NCI-H1048 (cell line): ENCODE measurements around the gene AKAP6.

ENCODE experiments used
- DNase-seq: peaks from one replicate; lab custom pipeline; 2025; lab: John Stamatoyannopoulos, UW

The AKAP6 gene

DNA sequence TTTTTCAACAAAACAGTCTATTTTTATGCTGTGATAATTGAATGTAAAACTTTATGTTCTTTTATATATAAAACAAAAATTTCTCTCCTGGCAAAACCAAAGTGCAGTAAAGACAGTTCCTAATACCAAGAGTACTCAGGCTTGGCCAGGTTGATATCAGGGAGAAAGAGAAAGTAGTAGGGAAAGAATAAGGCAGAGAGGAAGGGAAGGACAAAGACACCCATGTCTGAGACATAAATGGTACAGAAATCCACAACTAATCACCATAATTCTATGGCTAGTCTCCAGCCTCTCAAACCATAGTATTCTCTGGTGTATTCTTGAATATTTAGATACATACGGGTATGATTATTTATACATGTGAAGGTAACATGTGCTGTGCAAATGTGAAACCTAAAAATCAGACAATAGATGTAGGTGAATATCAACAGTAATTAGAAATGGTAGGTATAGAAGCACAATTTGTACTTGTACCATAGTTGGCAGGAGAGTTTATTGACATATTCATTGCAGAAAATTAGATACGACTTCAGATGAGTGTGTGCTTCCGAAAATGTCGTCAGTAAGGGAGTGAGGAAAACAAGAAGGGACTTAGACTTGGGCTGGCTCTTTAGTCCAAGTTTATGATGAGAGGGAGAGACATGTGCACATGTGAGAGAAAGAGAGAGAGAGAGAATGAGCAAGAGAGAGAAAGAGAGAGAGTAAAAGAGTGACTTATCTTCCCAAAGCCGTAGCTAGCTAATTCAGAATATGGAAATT, 378.8 kb downstream of the AKAP6 start:
- no peak for DNase-seq

DNA sequence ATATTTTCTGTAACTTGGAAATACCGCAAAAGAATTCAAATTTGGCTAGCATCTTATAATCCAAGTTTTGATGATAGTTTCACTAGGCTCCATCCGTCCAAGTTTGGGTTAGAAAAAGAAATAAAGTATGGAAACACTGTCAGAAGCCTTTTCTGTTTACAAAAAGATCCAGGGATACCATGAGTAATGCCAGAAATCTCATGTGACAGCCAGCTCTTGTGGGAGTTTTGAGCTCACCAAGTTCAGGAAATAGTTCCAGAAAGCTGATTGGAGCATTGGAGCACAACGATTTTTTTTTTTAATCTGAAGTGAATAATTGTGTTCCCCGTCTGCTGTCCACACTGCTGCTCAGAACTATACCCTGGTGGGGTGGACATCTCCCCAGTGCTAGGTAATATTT, 379.9 kb downstream of the AKAP6 start:
- no peak for DNase-seq

DNA sequence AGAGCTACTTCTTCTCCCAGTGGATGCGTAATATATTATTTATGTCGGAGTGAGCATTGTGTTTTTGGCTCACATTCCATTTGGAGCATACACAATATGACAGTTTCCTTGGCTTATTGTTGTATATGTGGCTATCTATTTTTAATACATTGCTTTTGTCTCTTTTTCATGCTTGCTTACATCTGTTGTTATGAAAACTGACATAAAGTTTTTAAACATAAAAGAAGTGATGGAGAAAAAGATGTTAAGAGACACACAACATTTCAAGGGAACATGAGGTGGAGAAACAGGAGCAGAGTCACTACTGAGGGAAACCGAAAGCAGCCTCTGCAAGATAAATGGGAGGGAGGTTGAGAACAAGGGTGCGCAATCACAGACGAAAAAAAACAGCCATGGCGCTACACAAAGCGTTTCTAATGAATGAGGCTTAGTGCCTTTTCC, 381.2 kb downstream of the AKAP6 start:
- DNase-seq, result no peak

DNA sequence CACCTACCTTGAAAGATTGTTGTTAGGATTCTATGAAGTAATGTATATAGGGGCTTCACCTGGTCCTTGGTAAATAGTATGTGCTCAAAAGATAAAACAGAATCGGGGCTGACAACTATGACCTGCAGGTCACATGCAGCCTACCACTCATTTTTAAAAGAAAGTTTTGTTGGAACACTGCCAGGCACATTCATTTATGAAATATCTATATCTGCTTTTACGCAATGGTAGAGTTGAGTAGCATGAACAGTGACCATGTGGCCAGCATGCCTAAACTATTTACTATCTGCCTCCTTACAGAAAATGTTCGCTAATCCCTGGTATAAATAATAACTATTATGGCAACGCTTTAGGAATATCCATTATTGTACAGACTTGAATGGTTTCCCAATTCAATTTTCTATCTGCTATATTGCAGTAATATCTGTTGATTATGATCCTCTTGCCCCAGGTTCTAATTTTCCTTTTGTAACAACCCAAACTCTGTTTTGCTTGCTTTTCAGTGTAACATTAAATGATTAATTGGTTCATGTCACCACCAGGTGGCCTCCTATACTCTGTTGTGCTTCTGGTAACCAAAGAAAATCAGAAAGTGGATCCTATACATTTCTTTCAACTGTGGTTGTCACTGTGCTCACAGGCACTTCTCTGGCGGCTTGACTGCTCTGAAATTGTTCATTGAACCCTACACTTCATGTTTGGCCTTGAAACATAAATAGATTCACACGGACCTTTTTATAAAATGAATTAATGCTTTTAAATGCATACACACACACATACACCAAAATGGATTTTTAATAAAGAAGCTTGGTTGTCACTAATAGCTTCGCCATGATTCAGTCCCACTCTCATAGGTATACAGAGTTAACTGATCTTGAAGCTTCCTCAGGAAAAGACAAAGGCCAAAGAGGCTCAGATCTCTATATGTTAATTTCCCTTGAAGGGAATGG, 381.9 kb downstream of the AKAP6 start:
- DNase-seq, result no peak

DNA sequence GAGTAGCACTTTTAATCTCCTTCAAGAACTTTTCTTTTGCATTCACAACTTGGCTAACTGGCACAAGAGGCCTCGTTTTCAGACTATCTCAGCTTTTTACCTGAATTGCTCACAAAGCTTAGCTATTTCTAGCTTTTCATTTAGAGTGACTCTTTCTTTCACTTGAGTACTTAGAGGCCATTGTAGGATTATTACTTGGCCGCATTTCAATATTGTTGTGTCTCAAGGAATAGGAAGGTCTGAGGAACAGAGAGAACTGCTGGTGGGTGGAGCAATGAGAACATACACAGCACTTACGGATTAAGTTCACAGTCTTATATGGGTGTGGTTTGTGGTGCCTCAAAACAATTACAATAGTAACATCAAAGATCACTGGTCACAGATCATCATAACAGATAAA, 384.8 kb downstream of the AKAP6 start:
- no peak for DNase-seq

DNA sequence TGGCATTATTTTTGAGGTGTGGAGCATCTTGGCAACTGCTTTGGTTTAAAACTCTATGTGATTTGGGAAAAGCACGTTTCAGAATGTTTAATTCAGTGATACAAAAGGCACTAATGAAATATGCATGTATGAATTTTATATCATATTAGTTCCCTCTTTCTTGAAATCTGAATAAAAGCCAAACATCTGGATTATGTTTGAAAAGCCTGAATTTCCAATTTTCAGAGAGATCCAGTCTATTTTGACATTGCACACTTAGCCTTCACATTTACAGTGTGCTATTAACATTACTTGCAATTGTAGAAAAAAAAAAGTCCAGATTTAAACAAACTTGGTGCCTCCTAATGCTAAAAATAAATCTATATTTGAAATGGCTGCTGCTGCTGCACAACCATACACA, 390.5 kb downstream of the AKAP6 start:
- DNase-seq, result no peak

DNA sequence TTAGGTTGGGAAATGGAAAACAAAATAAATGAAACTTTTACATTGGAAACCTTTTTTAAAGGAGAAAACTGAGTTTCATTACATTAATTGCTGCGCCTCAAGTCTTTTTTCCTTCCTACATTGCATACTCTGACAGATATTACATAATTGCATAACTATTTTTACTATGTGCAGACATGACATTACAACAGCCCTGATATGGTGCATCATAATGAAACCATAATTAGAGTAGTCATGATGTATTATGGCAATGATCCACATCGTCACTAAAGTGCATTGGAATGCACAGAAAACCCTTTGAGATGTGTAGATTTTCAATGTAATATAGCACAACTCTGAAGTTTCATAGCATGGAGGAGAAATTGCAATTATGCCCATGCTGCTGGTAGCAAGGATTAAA, 391.8 kb downstream of the AKAP6 start:
- no peak for DNase-seq

DNA sequence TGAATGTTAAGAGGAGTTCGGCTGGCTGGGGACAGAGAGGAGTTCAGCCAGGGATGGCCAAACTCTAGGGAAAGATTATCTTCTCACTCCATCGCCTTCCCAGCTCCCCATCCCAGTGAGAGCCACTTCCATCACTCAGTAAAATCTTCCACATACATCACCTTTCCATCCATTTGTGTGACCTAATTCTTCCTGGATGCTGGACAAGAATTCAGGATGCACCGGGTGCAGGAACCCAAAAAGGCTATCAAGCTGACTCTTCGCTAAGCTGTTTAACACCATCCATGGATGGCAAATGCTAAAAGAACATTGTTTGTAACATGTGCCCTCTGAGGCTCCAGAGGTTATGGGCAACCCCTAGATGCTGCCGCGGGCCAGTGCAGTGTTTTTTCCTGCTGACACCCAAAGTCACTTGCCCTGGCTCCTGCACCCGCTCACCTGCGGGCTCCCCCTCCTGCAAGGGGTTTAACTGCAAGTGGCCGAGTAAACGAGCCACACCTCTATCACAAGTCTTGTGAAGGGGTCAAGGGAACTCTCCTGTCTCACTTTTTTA, 393.6 kb downstream of the AKAP6 start:
- DNase-seq, result no peak

DNA sequence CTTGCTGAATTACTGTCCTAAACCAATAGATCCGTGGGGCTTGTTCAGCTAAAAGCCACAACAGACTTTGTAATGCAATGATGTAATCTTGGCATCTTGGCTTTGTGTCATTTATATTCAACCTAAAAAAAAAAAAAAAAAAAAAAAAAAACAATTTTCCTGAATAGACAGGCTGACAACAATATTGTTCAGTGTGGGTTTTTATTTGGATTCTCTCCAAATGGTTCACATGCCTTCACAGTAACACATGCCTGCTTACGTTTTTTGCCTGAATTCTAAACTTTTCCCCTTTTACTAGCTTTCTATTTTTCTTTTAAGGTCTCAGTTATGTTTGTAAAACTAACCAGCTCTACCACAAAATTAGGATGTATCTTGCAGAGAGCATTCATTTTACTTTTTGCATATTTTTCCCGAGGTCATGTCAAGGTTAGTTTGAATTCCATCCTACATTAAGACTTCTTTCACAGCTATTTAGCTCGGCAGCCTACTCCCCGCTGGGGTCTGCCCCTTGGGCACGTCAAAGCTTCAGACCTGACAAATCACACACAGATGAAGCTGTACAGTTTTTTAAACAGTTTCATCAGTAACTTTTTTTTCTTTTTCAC, 395.9 kb downstream of the AKAP6 start:
- no peak for DNase-seq

DNA sequence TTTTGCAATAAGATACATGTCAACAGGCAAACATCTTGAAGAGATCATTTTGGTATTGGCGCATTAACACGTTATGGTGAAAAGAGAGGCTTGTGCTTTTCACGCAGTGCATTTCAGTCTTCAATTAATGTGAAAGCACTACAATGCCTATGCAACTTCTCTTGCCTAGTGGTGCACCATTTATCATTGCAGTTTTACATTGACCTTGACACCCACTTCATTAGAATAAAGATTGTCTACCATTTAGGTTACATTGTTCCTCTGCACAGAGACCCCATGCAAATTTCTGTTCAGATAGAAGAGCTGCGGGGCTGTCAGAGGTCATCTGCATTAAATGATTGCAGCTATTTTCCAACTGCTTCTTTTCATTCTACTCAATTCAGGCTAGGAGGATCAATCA, 397.4 kb downstream of the AKAP6 start:
- DNase-seq, result no peak

DNA sequence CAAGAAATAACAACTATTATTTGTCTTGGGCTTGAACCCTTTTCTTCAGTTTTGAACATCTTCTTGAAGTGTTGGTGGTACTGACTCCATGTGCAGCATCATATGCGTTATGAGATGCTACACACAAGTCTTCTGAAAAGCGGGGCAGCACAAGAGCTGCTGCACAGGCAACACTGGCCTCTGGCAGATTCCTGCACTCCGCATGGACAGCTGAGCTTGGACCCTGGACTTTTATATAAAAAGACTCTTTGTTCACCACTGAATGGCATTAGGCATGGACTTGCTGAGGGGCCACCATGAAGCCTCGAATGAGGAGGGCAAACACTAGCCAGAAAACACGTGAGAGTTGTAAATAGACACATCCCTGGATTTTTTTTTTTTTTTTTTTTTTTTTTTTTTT, 398.7 kb downstream of the AKAP6 start:
- no peak for DNase-seq

DNA sequence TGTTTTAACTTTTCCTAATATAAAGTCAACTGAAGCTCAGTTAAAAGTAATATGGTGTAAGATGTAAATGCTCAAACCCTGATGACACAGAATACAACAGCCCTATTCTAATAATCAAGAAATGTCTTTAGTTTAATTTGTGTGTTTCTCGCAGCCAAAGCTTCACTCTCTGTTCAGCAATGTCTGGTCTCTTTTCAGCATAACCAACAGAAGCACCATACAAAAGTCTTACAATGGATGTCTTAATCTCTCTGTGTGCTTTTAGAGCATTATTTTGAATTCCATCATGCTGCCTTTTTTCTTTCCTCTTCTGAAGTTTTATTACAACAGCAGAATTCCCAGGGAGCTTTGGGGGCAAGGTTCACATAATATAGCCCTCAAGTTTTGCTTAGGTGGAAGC, 399.4 kb downstream of the AKAP6 start:
- DNase-seq, result no peak

DNA sequence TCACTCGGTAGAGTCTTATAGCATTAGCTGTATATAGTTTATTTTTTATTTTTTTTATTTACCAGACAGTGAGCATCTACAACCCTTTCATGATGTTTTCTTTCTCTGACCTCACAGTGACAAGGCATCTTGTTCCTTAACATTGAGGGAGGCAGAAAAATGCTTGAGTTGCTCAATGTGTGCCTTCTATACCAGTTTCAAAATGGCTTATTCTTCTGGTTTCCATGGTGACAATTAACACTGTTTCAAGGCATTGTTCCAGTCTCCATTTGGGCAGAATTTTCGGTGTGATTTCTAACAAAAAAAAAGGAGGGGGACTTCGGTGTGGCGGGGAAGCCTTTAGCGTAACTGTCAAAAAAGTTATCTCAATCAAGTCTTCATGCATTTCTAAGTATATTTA, 399.9 kb downstream of the AKAP6 start:
- DNase-seq, result no peak

DNA sequence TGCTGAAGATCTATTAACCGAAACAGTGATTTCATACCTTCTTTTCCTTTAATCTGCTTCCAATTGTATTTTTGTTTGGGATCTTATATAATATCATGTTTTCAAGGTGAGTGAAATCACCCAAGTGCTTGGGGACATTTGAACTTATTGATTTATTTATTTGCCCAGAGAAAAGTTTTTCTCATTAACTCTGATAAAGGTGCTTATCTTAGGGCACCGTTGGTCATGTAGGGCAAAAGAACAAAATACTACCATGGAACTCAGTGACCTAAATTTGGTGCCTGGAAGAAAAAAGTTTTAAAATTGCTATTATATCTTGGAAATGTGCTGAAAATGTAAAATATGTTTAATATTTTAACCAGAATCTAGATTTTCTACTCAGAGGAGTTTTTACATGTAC, 402.2 kb downstream of the AKAP6 start:
- no peak for DNase-seq

DNA sequence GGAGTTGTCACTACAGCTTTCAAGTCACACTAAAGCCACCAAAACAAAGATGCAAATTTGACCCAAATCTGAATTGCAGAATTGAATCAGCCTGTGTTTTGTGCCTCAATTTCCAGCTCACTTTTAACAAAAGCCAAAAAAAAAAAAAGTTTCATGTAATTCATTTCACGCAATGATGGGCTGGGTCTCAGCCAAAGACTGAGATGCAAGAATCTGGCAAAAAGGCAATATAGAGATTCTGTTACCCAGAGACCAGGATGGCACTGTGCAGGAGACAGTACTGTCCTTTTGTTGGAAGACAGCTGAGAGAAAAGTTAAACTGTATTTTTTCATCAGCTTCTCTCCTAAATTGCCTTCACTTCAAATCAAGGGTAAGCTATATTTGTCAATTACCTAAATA, 403.9 kb downstream of the AKAP6 start:
- no peak for DNase-seq

DNA sequence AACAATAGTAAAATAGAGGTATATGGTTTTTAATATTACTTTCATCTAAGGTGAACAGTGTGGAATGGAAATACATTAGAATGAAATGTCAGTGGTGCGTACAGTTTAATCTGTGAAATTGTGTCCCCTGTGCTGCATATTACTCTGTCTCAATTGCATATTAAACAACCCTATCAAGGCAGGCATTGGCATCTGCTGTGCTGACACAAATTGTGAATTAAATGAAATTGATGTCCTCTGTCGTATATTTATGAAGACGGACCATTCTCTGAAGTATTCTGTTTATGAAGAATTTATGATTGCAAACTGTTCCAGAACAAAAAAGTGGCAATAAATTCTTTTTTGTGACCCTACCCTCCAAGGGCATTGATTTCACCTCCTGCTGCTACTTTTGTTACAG, 405.2 kb downstream of the AKAP6 start:
- no peak for DNase-seq

DNA sequence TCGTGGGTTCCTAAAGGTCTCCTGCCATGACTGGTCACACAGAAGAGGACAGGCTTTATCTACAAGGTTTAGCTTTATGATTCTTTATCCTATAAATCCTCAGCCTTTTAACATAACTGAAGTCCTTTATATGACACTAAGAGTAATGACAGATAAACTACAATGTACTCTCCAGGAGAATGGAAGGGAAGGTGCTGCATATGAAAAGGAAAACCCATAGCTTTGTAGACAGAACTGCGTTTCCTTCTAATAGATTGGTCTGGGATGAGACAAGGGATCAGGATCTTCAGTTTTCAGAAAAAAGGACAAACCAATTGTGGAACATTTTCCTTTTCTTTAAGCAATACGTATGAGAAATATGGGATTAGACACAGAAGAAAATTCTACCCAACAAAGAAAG, 408.5 kb downstream of the AKAP6 start:
- no peak for DNase-seq

DNA sequence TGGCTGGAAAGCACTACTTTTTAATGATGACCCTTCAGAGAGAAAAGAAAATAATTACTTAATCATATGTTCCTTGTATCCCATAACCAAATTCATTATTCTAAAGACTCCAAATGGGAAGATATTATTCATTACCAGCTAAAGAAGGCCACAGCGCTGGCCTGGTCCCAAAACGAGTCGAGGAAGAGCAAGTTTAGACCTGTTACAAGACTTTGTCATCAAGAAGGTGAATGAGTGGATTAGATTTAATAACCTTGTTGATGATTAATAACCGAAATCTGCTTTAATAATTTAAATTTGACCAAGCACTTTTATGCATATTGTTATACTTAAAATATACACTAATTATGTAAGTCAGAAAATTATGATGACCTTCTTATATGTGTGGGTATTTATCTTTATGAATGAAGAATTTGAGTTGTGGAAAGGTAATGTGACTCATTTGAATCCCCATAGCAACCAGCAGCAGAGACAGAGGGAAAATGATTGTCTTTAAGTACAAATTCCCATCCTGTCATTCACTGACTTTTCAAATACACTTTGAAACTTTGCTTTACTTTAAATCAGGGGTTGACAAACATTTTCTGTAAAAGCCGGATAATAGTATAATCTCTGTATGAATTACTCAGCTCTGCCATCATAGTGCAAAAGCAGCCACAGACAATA, 409.2 kb downstream of the AKAP6 start:
- no peak for DNase-seq

DNA sequence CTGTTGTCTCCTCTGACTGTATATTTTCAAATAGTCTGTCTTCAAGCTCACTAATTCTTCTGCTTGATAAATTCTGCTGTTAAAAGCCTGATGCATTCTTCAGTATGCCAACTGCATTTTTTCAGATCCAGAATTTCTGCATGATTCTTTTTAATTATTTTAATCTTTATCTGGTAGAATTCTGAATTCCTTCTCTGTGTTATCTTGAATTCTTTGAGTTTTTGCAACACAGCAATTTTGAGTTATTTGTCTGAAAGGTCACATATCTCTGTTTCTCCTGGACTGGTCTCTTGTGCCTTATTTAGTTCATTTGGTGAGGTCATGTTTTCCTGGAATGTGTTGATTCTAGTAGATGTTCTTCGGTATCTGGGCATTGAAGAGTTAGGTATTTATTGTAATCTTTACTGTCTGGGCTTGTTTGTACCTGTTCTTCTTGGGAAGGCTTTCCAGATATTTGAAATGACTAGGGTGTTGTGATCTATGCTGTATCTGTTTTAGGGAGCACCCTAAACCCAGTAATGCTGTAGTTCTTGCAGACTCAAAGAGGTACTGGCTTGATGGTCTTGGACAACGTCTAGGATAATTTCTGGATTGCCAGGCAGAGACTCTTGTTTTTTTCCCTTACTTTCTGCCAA, 415.8 kb downstream of the AKAP6 start:
- DNase-seq, result no peak

DNA sequence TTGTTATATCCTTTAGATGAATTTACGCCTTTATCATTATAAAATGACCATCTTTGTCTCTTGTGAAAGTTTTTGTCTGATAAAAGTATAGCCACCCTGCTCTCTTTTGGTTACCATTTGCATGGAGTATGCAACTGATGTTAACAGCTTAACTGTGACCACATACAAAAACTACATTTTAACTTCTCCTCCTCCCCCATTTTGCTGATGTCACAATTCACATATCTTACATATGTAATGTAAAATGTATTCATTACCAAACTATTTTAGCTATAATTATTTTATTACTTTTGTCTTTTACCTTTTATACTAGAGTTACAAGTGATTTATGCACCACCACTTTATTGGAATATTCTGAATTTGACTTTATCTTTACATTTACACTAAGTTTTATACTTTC, 425.1 kb downstream of the AKAP6 start:
- no peak for DNase-seq

DNA sequence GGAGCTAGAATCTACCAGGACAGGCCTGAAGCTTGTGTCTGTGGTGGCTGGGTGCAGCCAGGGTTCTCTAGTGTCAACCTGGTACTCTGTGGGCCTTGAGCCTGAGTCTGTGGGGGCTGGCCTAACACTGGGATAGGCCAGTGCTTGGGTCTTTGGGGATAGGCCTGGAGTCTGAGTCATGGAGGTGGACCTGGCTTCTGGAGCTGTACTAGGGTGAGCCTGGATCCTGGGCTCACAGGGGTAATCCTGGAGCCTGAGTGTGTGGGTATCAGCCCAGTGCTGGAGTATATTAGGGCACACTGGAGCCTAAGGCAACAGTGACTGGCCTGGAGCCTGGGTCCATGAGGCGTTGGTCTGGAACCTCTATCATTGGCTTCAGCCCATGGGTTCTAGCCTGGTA, 427.1 kb downstream of the AKAP6 start:
- no peak for DNase-seq

DNA sequence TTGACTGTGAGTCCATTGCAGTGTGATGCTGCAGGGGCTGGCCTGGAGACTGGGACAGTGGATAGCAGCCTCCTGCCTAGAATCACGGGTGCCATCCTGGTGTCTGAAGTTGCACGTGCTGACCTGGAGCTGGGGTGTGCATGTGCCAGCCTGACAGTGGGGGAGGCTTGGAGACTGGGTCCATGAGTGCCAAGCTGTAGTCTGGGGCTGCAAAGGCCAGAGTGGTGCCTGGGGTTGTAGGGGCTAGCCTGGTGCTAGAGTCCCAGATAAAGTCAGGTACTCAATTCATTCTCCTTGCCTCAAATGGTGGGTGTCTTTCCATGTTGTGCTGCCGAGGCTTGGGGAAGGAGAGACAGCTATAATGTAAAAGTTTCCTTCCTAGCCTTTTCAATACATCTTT, 427.7 kb downstream of the AKAP6 start:
- no peak for DNase-seq
